GM10266 (cell line): ENCODE data around the gene C2orf66.

Experiments used
- DNase-seq: peaks from one replicate; pipeline ENCODE4 v3.0.0; 2012; ENCODE audit errors: extremely low spot score
- TF ChIP-seq, protein P1 (sequence below): IDR thresholded peaks from 2 replicates; pipeline ENCODE4 v1.5.1; 2012; ENCODE audit warnings: mild to moderate bottlenecking, low read depth; ENCODE audit not compliant: control insufficient read depth, insufficient read depth; ENCODE audit errors: missing control alignments

C2orf66 gene

GRCh38 chr2:196840171-196840570 is 31.0 kb upstream of the C2orf66 start:
- DNase-seq: no peak
- TF ChIP-seq, protein P1, sequence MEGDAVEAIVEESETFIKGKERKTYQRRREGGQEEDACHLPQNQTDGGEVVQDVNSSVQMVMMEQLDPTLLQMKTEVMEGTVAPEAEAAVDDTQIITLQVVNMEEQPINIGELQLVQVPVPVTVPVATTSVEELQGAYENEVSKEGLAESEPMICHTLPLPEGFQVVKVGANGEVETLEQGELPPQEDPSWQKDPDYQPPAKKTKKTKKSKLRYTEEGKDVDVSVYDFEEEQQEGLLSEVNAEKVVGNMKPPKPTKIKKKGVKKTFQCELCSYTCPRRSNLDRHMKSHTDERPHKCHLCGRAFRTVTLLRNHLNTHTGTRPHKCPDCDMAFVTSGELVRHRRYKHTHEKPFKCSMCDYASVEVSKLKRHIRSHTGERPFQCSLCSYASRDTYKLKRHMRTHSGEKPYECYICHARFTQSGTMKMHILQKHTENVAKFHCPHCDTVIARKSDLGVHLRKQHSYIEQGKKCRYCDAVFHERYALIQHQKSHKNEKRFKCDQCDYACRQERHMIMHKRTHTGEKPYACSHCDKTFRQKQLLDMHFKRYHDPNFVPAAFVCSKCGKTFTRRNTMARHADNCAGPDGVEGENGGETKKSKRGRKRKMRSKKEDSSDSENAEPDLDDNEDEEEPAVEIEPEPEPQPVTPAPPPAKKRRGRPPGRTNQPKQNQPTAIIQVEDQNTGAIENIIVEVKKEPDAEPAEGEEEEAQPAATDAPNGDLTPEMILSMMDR: no peak

- no peak for DNase-seq
- TF ChIP-seq, protein P1: no peak
These were observed 30.4 kb upstream of the C2orf66 start for GRCh38 chr2:196839574-196839973.

- TF ChIP-seq, protein P1: no peak
- no peak for DNase-seq
These were observed 27.3 kb upstream of the C2orf66 start for GRCh38 chr2:196836440-196836839.

GRCh38 chr2:196830701-196831100 is 21.5 kb upstream of the C2orf66 start:
- TF ChIP-seq, protein P1: no peak
- DNase-seq: no peak

GRCh38 chr2:196827356-196827755 is 18.2 kb upstream of the C2orf66 start:
- TF ChIP-seq, protein P1: no peak
- no peak for DNase-seq

DNA sequence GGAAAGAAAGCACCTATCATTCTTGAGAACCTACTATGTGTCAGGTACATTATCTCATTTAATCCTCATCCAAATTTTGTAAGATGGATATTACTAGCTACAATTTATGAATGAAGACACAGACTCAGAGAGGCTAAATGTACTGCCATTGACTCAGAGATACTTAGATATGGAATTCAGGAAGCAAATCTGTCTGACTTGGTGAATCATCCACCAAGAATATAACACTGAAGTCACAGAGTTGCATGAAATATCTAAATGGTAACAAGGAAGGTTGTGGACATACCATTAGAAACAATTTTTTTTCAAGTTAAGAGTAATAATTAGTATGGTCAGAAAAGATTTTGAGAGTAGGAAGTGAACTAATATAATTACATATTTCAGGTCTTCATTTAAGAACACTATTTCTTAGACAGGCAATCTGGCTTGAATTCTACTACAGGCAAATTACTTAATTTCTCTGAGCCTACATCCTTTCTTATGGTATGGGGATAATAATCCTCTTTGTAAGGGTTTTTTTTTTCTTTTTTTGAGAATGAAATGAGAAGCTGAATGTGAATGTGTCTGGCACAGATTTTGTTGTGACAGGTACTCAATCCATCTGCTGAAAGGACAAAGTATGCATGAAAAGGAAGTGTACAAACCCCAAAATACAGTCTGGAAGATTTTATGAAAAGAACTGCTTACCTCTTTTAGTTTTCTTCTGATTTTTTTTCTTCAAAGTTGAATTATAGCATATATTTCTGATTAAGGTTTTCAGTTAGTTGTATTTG is 14.8 kb upstream of the C2orf66 start:
- TF ChIP-seq, protein P1: no peak
- no peak for DNase-seq

GRCh38 chr2:196821195-196821594 is 12.0 kb upstream of the C2orf66 start:
- TF ChIP-seq, protein P1: no peak
- no peak for DNase-seq
